Sciatic nerve (tissue), 2 donors: ENCODE data around the gene LDB2. TPM values are rescaled to one million over a fixed set of nuclear protein-coding genes. Genes with fewer than 3 reads are reported as not detected.
A peak's percentile ranks its signal among the peaks of the same experiment; 100 is the strongest.

ENCODE experiments used
- ATAC-seq: fragments of 200-7000 bp; cut with Tn5 transposase; one replicate; pipeline ENCODE4 v1.9.1; 2020; ENCODE audit warnings: mild to moderate bottlenecking, moderate library complexity
- DNase-seq: peaks from one replicate; pipeline ENCODE4 v3.0.0-alpha.2; 2020; ENCODE audit warnings: low spot score
- intact Hi-C: fragments of 100-400 bp; cut with DNase I; formaldehyde crosslinking; loops from one replicate; pipeline ENCODE4 v1.14.2; 2022
- total RNA-seq: library from RNA; stranded (reverse); fragmentation: NEBNext Ultra II Directional; extraction: Animal tissue kit (Norgen Biotek cat#: 25700); gene quantifications from one replicate; pipeline ENCODE4 v1.2.1, GENCODE V29; 2021
- donor health status: DM: no; HTN: no; CAD: no.
- donor health status: DM: no; HTN: no; CAD: no.

The LDB2 gene
- total RNA-seq, 1 donor from 2014 or later, result 104 TPM

DNA sequence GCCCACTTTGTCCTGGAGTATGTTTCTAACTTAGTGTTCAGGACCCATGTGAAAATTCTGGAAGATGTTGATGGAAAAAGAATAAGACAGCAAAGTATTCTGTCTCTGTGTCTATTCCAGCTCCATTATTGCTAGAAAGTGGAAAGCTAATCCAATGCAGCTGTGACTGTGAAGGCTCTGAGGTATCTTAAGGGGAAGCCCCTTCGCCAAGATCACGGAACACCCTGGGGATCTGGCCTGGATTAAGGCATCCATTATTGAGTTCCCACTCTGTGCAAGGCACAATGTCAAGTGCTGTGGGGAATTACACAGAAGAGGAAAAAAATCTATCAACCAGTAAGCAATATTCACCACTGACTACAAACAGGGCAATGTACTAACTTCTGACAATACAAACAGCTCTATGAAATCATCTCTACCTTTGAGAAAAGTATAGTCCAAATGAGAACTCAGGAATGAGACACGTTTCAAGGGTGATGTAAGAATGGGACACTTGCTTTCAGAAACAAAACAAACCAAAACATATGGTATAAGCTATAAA lies 222.1 kb downstream of the LDB2 start:
- intact Hi-C loops, result no loop called here
- peak; percentile 46 for ATAC-seq
- DNase-seq, result peak; percentile 60

DNA sequence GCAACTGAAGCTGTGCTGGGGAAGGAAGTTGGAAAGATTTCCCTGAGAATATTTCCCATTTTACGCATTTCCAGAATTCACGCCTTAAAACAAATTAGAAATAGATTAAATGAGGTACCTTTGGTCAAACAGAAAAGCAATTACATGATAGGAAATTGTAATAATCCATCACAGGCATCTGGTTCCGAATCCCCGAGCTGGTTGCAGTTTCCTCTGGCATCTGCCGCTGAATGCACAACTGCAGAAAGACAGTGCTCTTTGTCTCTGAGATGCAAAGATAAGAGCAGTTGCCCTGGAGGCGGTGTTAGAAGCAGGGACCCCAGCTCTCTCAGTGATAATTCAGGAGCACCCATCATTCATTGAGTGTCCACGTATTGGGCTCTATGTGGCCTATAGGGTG lies 224.4 kb downstream of the LDB2 start:
- ATAC-seq (no peak), DNase-seq (no peak)
- intact Hi-C loops, result no loop called here

DNA sequence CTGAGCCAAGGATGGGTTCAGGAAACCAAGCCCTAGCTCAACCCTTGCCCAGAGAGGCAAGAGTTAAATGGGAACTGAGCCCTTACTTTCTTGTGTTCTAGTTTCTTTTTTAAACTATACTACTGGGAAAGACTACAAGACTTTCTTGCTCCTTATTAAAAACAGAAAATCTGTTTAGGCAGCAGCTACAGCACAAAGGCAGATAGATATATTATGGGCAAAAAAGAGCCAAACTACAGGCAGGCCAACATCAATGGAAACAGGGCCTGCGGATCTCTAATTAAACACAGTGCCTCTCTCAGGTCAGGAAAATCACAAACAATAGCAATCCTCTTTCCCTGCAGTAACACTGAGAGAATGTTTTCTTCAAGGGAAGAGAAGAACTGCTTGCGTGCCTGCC lies 226.0 kb downstream of the LDB2 start:
- intact Hi-C loops, result no loop called here
- no peak for ATAC-seq

DNA sequence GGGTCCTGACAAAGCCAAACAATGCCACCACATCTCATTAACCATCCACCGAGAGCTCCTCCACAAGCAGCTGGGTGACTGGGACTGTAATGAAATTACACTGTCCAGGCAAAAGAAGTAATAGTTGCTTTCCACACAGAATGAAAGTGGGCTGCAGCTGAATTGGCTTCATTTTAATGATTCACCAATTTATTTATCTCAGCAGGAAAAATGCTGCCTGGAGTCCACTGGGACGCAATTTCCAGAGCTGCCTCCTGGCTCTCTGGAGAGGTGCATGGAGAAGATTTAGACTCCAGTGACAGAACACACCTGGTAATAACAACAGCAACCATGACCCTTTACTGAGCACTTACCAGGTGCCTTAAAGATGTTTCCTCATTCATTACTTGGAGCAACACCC lies 226.7 kb downstream of the LDB2 start:
- no peak for ATAC-seq
- intact Hi-C loops, result no loop called here

More for the DNA sequence above, 226.0 kb downstream of the LDB2 start:
- no peak for DNase-seq

GRCh38 chr4:16670727-16671126 lies 227.7 kb downstream of the LDB2 start:
- DNase-seq, result no peak
- ATAC-seq, result no peak
- intact Hi-C loops, result no loop called here

More for the DNA sequence above, 226.7 kb downstream of the LDB2 start:
- DNase-seq, result no peak

DNA sequence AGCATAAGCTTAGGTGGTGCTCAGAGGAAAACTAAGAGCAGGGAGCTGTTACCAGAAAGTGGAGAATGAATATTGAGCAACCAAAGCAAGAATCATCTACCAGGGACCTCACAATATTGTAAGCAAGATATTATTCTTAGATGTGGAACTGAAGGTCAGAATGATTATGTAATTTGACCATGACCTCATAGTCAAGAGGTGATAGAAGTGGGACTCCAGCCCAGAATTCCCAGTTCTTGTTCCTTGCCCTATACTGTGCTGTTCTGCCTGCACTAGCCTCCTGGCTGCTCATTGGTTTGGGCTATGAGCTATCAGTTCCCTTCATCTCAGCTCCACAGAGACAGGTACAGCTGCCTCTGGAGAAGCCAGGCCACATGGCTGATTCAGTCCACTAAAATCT lies 229.4 kb downstream of the LDB2 start:
- DNase-seq (peak; percentile 56), ATAC-seq (peak; percentile 95)
- intact Hi-C loops, result no loop called here

DNA sequence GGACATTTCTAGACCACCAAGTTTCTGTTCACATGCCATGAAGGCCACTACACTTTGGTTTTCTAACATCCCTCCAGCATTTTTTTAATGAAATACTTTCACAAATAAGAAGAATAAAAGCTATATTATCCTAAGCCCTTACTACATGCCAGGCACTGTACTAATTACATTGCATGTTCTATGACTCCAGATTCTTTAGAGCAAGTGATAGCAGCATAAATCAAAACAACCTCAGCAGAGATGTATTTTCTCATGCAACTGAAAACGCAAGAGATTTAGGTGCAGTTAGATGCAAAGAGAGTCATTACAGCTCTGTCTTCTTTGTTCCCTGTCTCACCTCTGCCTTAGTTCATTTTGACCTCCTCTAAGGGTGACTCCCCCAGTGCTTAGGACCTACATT lies 230.0 kb downstream of the LDB2 start:
- ATAC-seq (no peak), DNase-seq (no peak)
- intact Hi-C loops, result no loop called here

DNA sequence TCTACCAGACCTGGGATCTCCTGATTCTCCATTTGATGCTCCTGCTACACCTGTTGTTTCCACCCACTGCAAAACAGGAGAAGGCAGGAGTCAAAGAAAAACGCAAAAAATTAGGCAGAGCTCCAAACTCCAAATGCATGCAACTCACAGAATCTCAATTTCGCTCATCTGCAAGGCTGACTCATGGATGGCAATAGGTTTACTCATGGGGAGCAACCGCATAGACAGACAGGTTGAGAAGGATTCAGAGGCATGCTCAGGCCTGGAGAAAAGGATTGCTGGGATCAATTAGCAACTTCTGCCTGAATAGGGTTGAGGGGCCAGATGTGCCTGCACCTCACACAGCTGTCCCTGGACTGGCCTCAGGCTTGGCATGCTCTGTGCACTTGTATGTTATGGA lies 231.0 kb downstream of the LDB2 start:
- no peak for ATAC-seq
- intact Hi-C loops, result no loop called here
- no peak for DNase-seq

DNA sequence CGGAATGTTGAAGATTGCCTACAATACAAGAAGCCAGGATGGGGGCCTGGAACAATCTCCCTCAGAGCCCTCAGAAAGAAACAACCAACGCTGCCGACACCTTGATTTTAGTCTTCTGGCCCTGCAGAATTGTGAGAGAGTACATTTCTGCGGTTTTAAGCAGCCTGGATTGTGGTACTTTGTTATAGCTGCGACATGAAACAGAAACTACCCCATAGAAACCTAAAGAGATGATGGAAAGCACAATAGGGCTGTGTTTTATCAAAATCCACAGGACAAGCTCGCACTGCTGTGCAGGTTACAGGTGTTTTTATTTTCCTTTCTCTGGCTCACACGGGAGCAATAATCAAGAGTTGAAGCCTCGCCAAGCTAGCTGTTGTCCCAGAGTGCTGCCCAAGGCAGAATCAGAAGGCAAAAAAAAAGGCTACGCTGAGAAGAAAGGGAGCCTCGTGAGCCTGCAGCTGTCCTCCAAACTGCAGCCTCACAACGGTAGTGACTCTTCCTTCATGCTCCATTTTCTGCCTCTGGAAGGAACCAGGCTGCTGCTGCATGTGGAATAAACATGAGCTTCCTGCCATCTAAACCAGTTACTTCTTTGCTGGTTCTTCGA lies 232.4 kb downstream of the LDB2 start:
- ATAC-seq (no peak), DNase-seq (no peak)
- intact Hi-C loops, result no loop called here

GRCh38 chr4:16663732-16664131 lies 234.7 kb downstream of the LDB2 start:
- intact Hi-C loops, result no loop called here
- no peak for DNase-seq
- peak; percentile 76 for ATAC-seq

DNA sequence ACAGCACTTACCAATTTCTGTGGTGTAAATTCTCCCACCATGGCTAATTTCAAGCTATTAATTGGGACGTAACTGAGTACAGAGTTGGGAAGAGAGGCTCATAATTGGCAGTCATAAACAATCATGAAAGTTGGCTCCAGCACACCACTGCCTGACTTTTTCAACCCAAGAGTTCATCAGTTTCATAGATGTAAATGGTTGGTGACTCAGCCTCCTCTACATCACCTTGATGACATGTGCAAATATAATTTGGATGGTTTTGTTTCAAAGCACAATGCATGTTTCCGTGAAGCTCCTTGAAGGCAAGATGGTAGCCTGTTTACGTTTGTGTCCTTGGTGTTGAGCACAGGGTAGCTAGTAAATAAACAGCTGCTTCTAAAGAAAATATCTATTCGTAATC lies 235.1 kb downstream of the LDB2 start:
- intact Hi-C loops, result no loop called here
- DNase-seq (no peak), ATAC-seq (no peak)

DNA sequence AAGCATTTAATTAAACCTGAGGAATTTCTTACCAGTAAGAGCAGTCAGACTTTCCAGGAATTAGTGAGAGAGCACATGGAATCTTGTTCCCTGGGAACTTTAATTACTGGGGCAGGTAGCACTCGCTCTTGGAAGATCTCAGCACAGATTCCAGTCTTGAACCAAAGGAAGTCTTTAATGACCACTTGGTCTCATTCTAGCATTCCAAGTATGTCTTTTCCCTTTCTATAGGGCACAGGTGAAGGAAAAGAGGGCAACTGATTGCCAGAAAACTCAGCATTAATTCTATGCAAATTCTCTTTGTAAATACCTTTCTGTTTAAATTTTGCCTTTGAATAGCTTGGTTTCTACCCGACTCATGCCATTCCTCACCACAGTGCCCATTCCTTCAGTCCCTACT lies 236.6 kb downstream of the LDB2 start:
- intact Hi-C loops, result no loop called here
- ATAC-seq (no peak), DNase-seq (no peak)

- intact Hi-C loops, result no loop called here
- DNase-seq (no peak), ATAC-seq (no peak)
Observed at GRCh38 chr4:16660656-16661055, 237.8 kb downstream of the LDB2 start.

DNA sequence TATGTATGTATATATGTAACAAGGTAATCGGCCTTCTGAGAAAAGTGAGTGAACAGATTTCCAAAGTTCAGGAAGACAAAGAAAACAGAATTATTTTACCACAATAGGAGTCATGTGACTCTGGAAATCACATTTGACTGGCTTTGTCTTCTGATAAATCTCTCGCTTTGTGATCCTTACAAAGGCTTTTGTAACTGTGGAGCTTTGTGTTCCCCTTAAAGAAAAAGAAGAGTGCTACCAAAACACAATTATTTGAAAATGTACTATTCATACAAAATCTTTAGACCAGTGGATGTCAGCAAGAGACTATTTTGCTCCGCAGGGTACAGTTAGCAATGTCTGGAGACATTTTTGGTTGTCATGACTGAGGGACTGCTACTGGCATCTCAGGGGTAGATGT lies 238.8 kb downstream of the LDB2 start:
- ATAC-seq (no peak), DNase-seq (no peak)
- intact Hi-C loops, result no loop called here

GRCh38 chr4:16659079-16659478 lies 239.4 kb downstream of the LDB2 start:
- DNase-seq (peak; percentile 68), ATAC-seq (peak; percentile 75)
- intact Hi-C loops, result no loop called here

- DNase-seq (no peak), ATAC-seq (no peak)
- intact Hi-C loops, result no loop called here
Observed at GRCh38 chr4:16658183-16658582, 240.3 kb downstream of the LDB2 start.

GRCh38 chr4:16655111-16655510 lies 243.3 kb downstream of the LDB2 start:
- no peak for DNase-seq
- no peak for ATAC-seq
- intact Hi-C loops, result no loop called here

GRCh38 chr4:16652732-16653305 lies 245.6 kb downstream of the LDB2 start:
- DNase-seq, result no peak
- intact Hi-C loops, result no loop called here
- ATAC-seq, result peak; percentile 45

DNA sequence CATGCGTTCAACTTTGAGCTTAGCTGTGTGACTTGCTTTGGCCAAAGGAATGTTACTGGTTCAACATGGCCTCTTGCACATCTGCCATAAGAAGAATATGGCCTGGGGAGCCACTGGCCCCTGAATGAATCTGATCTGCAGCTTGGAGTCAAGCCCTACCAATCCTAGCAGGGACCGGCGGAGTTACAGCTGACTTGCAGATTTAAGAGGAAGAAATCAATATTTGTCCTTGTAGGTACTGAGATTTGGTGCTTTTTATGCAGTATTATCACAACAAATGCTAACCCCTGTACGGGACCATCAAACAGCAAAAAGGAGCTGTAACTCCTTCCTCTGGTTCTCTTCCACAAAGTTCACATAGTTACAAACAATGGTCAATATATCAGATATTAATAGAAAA lies 252.0 kb downstream of the LDB2 start:
- ATAC-seq (no peak), DNase-seq (no peak)
- intact Hi-C loops, result no loop called here

- ATAC-seq (no peak), DNase-seq (no peak)
- intact Hi-C loops, result no loop called here
Observed at GRCh38 chr4:16643893-16644292, 254.6 kb downstream of the LDB2 start.

- intact Hi-C loops, result no loop called here
- ATAC-seq, result no peak
- no peak for DNase-seq
Observed at GRCh38 chr4:16642897-16643296, 255.5 kb downstream of the LDB2 start.
